DOHH2 (cell line): ENCODE measurements around the gene ZBTB40.

Source experiments
- H3F3A ChIP-seq: fragments of 200-600 bp; sonication (generic), shearing (Covaris generic); 2 replicates; pipeline ENCODE4 v1.6.0; 2016; ENCODE audit warnings: antibody characterized with exemption, mild to moderate bottlenecking; ENCODE audit not compliant: control insufficient read depth, insufficient read depth
- H3K27ac ChIP-seq: fragments of 200-600 bp; sonication (generic); 2 replicates; pipeline ENCODE4 v1.5.1; 2014; ENCODE audit warnings: low read depth, mild to moderate bottlenecking, low read length, moderate library complexity
- H3K27me3 ChIP-seq: fragments of 200-600 bp; sonication (generic); 2 replicates; pipeline ENCODE4 v1.6.1; 2014; ENCODE audit warnings: mild to moderate bottlenecking, low read length, mixed read lengths; ENCODE audit not compliant: control insufficient read depth
- H3K36me3 ChIP-seq: fragments of 200-600 bp; sonication (generic); 2 replicates; pipeline ENCODE4 v1.6.1; 2014; ENCODE audit warnings: mild to moderate bottlenecking, low read length, moderate library complexity, mixed read lengths; ENCODE audit not compliant: control insufficient read depth
- H3K4me1 ChIP-seq: fragments of 200-600 bp; sonication (generic); 2 replicates; pipeline ENCODE4 v1.6.1; 2014; ENCODE audit warnings: mild to moderate bottlenecking, low read length, mixed read lengths; ENCODE audit not compliant: control insufficient read depth
- H3K4me2 ChIP-seq: fragments of 200-600 bp; sonication (generic); 2 replicates; pipeline ENCODE4 v1.6.0; 2014; ENCODE audit warnings: mild to moderate bottlenecking, low read length, moderate library complexity
- H3K4me3 ChIP-seq: fragments of 200-600 bp; sonication (generic); 2 replicates; pipeline ENCODE4 v1.5.1; 2014; ENCODE audit warnings: mild to moderate bottlenecking, low read length, mixed read lengths
- H3K79me2 ChIP-seq: fragments of 200-600 bp; sonication (generic); 2 replicates; pipeline ENCODE4 v1.6.1; 2014; ENCODE audit warnings: mild to moderate bottlenecking, low read length, mixed read lengths; ENCODE audit not compliant: control insufficient read depth
- H3K9me2 ChIP-seq: fragments of 200-600 bp; sonication (generic); replicated peaks from 2 replicates; pipeline ENCODE4 v1.6.1; 2014; ENCODE audit warnings: mild to moderate bottlenecking, low read length, mixed read lengths; ENCODE audit not compliant: control insufficient read depth
- H3K9me3 ChIP-seq: fragments of 200-600 bp; sonication (generic); 2 replicates; pipeline ENCODE4 v1.6.1; 2014; ENCODE audit warnings: antibody characterized with exemption, low read length, mixed read lengths; ENCODE audit not compliant: control insufficient read depth, insufficient read depth
- H4K20me1 ChIP-seq: fragments of 200-600 bp; sonication (generic); 2 replicates; pipeline ENCODE4 v1.6.0; 2014; ENCODE audit warnings: low read depth, mild to moderate bottlenecking, antibody characterized with exemption, low read length, moderate library complexity; ENCODE audit not compliant: control insufficient read depth, insufficient read depth
- EZH2phosphoT487 ChIP-seq: fragments of 200-600 bp; sonication (generic); IDR thresholded peaks from 2 replicates; pipeline ENCODE4 v1.6.1; 2017; ENCODE audit warnings: borderline replicate concordance, mild to moderate bottlenecking, antibody characterized with exemption, low read length, moderate library complexity, mixed read lengths
- TF ChIP-seq, protein P1 (sequence below): fragments of 200-600 bp; sonication (generic); IDR thresholded peaks from one replicate; pipeline ENCODE4 v1.5.1; 2014; ENCODE audit warnings: antibody characterized with exemption, mild to moderate bottlenecking, low read depth, low read length; ENCODE audit not compliant: poor library complexity, severe bottlenecking

The ZBTB40 gene

DNA sequence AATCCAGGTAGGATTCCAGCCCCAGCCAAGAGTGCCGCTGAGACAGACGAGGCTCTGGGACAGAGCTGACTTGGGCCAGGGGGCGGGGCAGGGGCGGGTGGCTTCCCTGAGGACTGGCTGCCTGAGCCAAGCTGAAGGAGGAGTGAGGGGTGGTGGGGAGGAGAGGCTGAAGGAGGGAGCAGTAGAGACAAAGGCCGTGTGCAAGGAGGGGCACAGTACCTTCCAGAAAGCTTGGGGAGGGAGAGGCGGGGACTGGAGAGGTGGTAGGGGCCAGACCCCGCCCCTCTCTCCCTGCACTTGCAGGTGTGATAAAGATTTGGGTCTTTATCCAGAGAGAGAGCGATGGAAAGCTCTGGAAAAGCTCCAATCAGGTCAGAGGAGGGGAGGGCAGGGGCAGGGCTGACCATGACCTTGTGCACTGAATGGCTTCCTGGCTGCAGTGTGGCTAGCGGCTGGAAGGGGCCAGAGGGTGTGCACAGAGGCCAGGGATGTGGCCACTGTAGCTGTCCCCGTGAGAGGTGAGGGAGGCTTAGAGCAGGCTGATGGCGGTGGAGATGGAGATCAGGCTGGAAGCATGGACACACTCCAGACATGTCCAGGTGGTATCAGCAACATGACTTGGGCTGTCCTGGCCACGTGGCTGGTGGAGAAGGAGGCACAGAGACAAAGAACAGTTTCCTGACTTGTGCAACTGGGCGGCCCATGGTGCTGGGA lies 104.9 kb downstream of the ZBTB40 start:
- Histone ChIP-seq H3K4me2 (no peak overlapping the region), H3K4me3 (no peak overlapping the region), H3K36me3 (no peaks in the 10 kb centered on the region), H3K79me2 (no peaks in the 10 kb centered on the region), H3K27ac (no peak overlapping the region), H4K20me1 (no peaks in the 10 kb centered on the region), H3K4me1 (no peaks in the 10 kb centered on the region), H3F3A (no peaks in the 10 kb centered on the region), H3K9me3 (no peaks in the 10 kb centered on the region), H3K9me2 (no peaks in the 10 kb centered on the region), H3K27me3 (peaks cover 3% of the 10 kb centered on the region; the same call in 1 of the 2 replicates)
- TF ChIP-seq, protein P1, sequence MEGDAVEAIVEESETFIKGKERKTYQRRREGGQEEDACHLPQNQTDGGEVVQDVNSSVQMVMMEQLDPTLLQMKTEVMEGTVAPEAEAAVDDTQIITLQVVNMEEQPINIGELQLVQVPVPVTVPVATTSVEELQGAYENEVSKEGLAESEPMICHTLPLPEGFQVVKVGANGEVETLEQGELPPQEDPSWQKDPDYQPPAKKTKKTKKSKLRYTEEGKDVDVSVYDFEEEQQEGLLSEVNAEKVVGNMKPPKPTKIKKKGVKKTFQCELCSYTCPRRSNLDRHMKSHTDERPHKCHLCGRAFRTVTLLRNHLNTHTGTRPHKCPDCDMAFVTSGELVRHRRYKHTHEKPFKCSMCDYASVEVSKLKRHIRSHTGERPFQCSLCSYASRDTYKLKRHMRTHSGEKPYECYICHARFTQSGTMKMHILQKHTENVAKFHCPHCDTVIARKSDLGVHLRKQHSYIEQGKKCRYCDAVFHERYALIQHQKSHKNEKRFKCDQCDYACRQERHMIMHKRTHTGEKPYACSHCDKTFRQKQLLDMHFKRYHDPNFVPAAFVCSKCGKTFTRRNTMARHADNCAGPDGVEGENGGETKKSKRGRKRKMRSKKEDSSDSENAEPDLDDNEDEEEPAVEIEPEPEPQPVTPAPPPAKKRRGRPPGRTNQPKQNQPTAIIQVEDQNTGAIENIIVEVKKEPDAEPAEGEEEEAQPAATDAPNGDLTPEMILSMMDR: no peak
- TF ChIP-seq EZH2phosphoT487: no peak

DNA sequence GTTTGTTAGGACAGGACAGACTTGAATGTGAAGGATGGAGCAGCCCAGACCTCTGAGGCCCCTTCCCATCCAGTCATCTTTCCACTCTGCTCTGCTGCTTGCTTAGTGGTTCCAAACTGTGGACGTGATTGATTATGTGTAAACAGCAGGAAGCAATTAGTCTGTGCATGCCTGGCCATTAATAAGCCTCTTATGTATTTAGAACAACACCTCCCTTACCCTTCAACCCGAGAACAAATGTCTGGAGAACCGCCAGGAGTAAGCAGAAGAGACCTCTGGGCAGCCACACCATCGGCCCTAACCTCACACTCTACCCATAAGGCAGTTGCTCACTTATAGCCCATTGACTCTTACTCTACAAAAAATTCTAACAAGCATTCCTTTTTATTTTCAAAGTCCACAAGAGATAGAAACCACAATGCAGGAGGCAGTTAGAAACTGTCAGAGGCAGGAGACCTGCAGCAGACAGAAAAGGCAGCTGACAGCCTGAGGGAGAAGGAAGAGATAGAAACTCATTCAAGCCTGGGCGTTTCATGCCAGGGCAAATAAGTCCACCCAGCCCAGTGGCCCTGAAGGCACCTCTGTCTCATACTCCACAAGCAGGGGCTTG lies 105.8 kb downstream of the ZBTB40 start:
- H3F3A ChIP-seq: no peaks in the 10 kb centered on the region
- no peaks in the 10 kb centered on the region for H3K4me1 ChIP-seq
- no peaks in the 10 kb centered on the region for H3K9me3 ChIP-seq
- TF ChIP-seq, protein P1: no peak
- no peak for TF ChIP-seq EZH2phosphoT487
- H3K4me3 ChIP-seq: no peak overlapping the region
- no peaks in the 10 kb centered on the region for H3K79me2 ChIP-seq
- no peaks in the 10 kb centered on the region for H4K20me1 ChIP-seq
- H3K9me2 ChIP-seq: no peaks in the 10 kb centered on the region
- peaks cover 3% of the 10 kb centered on the region; the same call in 1 of the 2 replicates for H3K27me3 ChIP-seq
- H3K27ac ChIP-seq: no peak overlapping the region
- H3K4me2 ChIP-seq: no peak overlapping the region
- no peaks in the 10 kb centered on the region for H3K36me3 ChIP-seq

DNA sequence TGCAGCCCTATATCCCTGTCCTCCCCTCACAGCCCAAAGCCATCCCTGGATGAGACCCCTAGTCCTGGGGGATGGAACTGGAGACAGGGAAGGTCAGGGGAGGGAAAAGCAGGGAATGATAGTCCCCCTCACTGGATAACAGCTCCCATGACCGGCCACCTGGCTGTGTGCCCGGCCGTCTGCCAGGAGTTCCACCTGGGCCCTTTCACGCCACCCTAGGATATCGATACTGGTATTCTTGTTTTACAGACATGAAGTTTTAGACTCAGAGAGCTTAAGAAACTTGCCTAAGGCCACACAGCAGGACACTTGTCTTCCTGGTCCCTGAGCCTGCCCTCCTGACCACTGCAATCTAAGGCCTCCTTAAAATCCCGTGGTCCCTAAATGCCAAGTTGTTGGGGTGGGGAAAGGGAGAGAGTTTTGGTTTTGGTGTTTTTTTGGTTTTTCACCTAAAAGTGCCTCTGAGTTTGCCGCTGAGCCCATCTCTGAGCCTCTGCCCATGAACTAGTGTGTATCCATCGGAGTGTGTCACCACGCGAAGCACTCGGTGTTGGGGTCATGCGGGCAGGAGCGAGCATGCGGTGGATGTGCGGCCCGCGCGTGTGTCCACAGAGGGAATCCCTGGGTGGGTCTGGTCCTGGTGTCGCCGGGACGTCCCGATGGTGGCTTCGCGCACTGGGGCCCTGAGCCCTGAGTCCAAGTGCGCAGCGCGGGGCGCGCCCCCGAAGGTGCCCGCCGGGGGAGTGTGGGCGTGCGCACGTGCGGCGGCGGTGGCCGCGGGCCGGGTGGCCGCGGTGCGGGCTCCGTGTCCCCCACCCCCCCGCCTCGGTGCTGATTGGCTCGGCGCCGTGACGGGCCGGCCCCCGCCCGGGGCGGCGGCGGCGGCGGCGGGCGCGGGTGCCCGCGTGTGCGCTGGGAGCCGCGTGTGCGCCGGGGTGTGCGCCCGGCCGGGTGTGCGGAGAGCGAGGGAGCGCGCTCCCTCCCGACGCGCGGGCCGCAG lies 111.2 kb downstream of the ZBTB40 start, which contains the start of gene EPHA8:
EPHA8 (plus strand) TSS at position 906 of the 1,000 bp plus-strand sequence. CDS start 147 bp downstream, outside the sequence.
- TF ChIP-seq EZH2phosphoT487: no peak
- TF ChIP-seq, protein P1: no peak
- H3F3A ChIP-seq: no peaks in the 10 kb centered on the region
- H3K9me3 ChIP-seq: no peaks in the 10 kb centered on the region
- H3K9me2 ChIP-seq: no peaks in the 10 kb centered on the region
- H3K27me3 ChIP-seq: no peaks in the 10 kb centered on the region
- H3K27ac ChIP-seq: no peak within 1 kb of the TSS
- no peaks in the 10 kb centered on the region for H3K79me2 ChIP-seq
- H3K4me2 ChIP-seq: no peak within 1 kb of the TSS
- H3K4me3 ChIP-seq: no peak within 1 kb of the TSS
- H3K4me1 ChIP-seq: no peaks in the 10 kb centered on the region
- H3K36me3 ChIP-seq: no peaks in the 10 kb centered on the region
- no peaks in the 10 kb centered on the region for H4K20me1 ChIP-seq
